ENCODE measurements around the gene SNX32.
A peak's percentile ranks its signal among the peaks of the same experiment; 100 is the strongest.
"Not testable (repeated sequence)": the region's sequence is repeated elsewhere in the genome, so short reads cannot be mapped to it uniquely, and the experiment has no call there.

The SNX32 gene

GRCh38 chr11:65886826-65887722 is 53.3 kb downstream of the SNX32 start:
- DNase-seq (ENCODE audit: low spot score) = no peak

DNA sequence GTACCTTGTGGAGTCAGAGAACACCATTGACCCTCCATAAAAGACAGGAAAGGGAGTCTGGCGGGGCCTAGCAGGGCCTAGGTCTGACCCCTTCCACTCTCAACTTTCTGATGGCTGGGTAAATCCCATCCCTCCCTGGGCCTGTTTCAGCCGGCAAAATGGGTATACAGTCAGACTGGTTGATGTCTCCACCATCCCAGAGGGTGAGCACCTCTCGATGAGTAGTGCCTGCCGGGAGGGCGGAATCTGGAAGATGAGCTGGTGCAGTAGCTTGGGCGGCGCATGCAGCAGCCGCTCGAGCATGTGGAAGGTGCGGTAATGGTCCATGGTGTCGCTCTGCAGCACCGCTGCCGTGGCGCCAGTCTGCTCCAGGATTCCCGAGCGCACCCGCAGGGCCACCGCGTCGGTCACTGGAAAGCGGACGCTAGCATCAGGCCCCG is 54.0 kb downstream of the SNX32 start:
- DNase-seq (ENCODE audit: low spot score) = no peak

DNA sequence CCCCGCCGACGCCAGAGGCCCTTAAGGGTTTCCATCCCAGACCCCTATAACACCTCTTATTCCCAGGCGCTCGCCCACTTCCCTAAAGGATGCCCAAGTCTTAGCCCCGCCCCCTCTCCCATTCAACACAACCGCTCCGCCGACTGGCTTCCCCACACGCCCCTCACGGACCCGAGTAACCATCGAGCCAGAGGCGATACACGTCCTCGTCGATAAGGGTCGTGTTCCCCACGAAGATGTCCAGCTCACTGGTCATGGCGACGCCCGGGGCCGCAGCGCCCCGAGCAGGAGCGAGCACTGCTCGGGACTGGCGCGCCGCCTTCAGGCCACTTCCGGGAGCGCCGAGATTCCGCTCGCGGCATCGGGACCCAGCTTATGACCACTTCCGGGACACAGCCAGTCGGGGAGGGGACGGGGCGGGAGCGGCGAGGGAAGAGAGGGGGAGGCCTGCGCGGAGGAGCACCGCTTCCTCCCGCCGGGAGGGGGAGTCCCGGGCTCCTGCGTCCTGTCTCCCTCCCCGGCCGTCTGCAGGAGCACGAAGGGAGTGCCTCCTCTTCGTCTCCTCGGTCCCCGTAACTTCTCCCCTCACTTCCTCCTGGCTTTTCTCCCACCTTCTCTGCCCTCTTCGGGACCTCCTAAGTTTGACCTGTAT is 54.5 kb downstream of the SNX32 start, which contains the start of gene FIBP:
Gene FIBP (minus strand): TSS at position 309 of the 652 bp plus-strand sequence. CDS start 53 bp downstream, at position 256.
- peak; percentile 98 for DNase-seq (ENCODE audit: low spot score)

DNA sequence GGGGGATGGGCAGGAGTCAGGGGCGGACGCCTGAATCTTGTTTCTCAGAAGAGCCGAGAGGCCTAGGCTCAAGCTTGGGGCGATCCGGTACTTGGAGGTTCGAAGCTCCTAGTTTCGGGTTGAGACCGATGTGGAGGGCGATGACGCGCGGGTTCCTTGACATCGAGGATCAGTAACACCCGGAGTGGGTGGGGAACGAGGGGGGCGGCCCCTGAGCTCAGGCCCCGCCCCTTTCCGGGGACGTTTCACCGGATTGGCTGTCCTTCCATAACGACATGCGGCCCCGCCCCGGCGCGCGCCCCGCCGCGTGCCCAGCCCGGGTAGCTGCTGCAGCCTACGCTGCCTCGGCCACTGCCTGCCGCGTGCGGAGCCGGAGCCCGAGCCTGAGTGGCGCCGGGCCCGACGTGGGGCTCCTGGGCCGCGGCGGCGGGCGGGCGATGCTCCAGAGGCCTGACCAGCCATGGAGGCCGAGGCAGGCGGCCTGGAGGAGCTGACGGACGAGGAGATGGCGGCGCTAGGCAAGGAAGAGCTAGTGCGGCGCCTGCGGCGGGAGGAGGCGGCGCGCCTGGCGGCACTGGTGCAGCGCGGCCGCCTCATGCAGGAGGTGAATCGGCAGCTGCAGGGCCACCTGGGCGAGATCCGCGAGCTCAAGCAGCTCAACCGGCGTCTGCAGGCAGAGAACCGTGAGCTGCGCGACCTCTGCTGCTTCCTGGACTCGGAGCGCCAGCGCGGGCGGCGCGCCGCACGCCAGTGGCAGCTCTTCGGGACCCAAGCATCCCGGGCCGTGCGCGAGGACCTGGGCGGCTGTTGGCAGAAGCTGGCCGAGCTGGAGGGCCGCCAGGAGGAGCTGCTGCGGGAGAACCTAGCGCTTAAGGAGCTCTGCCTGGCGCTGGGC is 56.8 kb downstream of the SNX32 start, which contains the start of gene CCDC85B:
Gene CCDC85B (plus strand): TSS at position 350 of the 895 bp plus-strand sequence. CDS start 111 bp downstream, at position 461.
- peak; percentile 99 for DNase-seq (ENCODE audit: low spot score)

- DNase-seq (ENCODE audit: low spot score) = no peak
These were observed 57.7 kb downstream of the SNX32 start for GRCh38 chr11:65891219-65892136.

- DNase-seq (ENCODE audit: low spot score) = not testable (repeated sequence)
These were observed 58.4 kb downstream of the SNX32 start for GRCh38 chr11:65892137-65892540.

DNA sequence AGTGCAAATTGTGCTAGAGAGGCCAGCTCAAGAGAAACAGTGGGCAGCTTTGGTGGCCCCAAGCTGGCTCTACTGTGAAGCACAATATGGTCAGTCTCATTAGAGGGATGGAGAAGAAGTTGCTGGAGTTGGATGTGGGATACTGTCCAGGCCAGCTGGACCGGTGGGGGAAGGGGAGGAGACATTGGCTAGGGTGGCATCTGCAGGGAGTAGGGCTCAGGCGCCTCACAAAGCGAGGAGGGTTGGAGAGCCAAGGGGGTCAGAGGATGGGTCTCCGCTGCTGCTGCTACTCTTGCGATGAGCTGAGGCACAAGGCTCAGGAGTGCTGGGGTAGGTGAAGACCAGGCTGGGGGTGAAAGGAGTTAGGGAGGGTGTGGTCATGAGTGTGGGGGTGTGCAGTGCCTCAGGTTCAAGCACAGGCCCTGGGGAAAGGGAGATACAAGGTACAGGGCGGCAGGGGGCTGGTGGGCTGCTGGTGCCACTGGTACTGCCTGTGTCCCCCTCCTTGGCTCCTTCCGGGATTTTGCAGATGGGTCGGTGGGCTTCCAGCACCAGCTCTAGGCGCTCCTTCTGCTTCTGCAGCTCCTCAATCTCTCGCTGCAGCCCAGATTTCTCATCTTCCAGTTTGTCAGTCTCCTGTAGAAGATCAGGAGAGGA is 59.0 kb downstream of the SNX32 start:
- no peak for DNase-seq (ENCODE audit: low spot score)

DNA sequence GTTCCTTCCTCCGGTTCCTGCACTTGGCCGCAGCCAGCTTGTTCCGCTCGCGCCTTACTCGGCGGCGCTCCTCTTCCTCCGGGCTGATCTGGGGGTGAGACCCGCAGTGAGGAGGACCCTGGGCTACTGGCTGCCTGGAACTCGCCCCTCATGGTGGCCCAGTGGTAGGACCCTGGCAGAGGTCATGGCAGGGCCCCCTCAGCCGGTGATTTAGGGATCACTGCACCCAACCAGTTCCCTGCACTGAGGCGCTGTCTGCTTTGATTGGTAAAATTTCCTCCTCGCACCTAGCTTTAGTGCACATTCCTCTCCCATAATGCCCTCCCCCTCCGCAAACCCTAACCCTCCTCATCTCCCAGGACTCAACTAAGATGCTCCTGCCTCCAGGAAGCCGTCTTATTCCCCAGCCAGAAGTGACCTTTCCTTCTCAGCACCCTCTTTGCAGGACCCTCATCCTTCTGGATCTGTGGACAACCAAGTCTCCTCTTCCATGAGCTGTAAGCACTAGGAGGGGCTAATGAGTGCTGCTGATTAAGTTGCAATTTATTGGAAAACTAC is 60.4 kb downstream of the SNX32 start:
- peak; percentile 69 for DNase-seq (ENCODE audit: low spot score)

GRCh38 chr11:65895482-65895981 is 61.8 kb downstream of the SNX32 start:
- no peak for DNase-seq (ENCODE audit: low spot score)

GRCh38 chr11:65896034-65896999 is 62.6 kb downstream of the SNX32 start:
- DNase-seq (ENCODE audit: low spot score) = no peak

GRCh38 chr11:65897020-65897471 is 63.3 kb downstream of the SNX32 start:
- no peak for DNase-seq (ENCODE audit: low spot score)

GRCh38 chr11:65898656-65899355 is 65.0 kb downstream of the SNX32 start:
- DNase-seq (ENCODE audit: low spot score) = no peak

GRCh38 chr11:65899356-65900124 is 65.8 kb downstream of the SNX32 start:
- DNase-seq (ENCODE audit: low spot score) = peak; percentile 70

GRCh38 chr11:65900125-65900898 is 66.5 kb downstream of the SNX32 start, which contains the start of gene FOSL1:
Gene FOSL1 (minus strand): TSS chr11:65900388. CDS start chr11:65900339, 49 bp downstream.
- DNase-seq (ENCODE audit: low spot score) = peak; percentile 92

DNA sequence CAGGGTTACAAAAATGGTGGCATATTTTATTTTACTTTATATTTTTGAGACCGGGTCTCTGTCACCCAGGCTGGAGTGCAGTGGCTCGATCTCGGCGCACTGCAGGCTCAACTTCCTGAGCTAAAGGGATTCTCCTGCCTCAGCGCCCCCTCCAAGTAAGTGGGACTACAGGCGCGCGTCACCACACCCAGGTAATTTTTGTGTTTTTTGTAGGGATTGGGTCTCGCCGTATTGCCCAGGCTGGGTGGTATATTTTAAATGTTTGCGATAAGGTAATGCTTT is 67.1 kb downstream of the SNX32 start:
- no peak for DNase-seq (ENCODE audit: low spot score)

DNA sequence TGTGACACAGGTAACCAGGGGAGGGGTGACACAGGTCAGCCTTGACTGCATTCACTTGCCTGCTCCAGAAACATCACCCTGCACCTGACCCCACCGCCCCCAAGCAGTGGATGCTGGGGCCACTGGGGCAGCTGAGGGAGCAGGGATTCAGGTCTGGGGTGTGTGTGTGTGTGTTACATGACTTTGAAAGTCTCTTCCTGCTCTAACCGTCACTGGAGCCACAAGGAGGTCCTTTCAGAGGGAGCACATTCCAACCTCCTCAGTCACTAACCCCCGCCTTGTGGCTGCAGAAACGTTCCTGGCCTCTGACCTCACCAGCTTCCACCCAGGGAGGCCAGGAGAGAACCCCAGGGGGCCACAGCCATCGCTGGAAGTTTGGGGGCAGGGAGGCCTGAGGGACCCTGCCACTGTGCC is 69.3 kb downstream of the SNX32 start:
- no peak for DNase-seq (ENCODE audit: low spot score)
